Immature natural killer cell (primary cell): Measurements from ENCODE around the gene TRMT61A. TPM values are rescaled to one million over a fixed set of nuclear protein-coding genes. Genes with fewer than 3 reads are reported as not detected.

ENCODE experiments used
- DNase-seq, 3 donors: peaks; one replicate each; pipeline ENCODE4 v3.0.0; 2022; ENCODE audit warnings: mixed read lengths in 1 of 3
- H3K27ac Mint-ChIP-seq, 6 donors: one replicate each; pipeline ENCODE4 v1.8.0; 2020; ENCODE audit warnings: mixed read lengths in 6 of 6, mild to moderate bottlenecking in 5 of 6, inconsistent platforms in 4 of 6, moderate library complexity in 3 of 6
- H3K27me3 Mint-ChIP-seq, 3 donors: one replicate each; pipeline ENCODE4 v1.8.0; 2020 to 2021; ENCODE audit warnings: low read depth in 3 of 3, mild to moderate bottlenecking in 3 of 3, mixed read lengths in 3 of 3, moderate library complexity in 3 of 3, inconsistent platforms in 1 of 3
- H3K36me3 Mint-ChIP-seq, 3 donors: one replicate each; pipeline ENCODE4 v1.8.0; 2020; ENCODE audit warnings: mixed read lengths in 3 of 3, inconsistent platforms in 2 of 3, mild to moderate bottlenecking in 2 of 3
- H3K4me1 Mint-ChIP-seq, 2 donors: one replicate each; pipeline ENCODE4 v1.8.0; 2020; ENCODE audit warnings: inconsistent platforms in 2 of 2, mild to moderate bottlenecking in 2 of 2, mixed read lengths in 2 of 2, moderate library complexity in 1 of 2
- H3K4me3 Mint-ChIP-seq, 5 donors: one replicate each; pipeline ENCODE4 v1.8.0; 2020; ENCODE audit warnings: mild to moderate bottlenecking in 5 of 5, mixed read lengths in 5 of 5, inconsistent platforms in 3 of 5, moderate library complexity in 3 of 5
- H3K9me3 Mint-ChIP-seq, 6 donors: one replicate each; pipeline ENCODE4 v1.8.0; 2020; ENCODE audit warnings: mild to moderate bottlenecking in 6 of 6, mixed read lengths in 6 of 6, inconsistent platforms in 4 of 6, moderate library complexity in 3 of 6
- polyA plus RNA-seq, 3 donors: library from polyadenylated mRNA; unstranded; fragments of 300-500 nt; fragmentation: Illumina TruSeq; gene quantifications; one replicate each; pipeline ENCODE4 v1.2.3, GENCODE V29; 2021

The TRMT61A gene
- 1 to 10 TPM; 1.4 to 7.7 (median 5.0) TPM for polyA plus RNA-seq

GRCh38 chr14:103528587-103529382, at the start of gene TRMT61A:
Gene TRMT61A (plus strand): TSS chr14:103529196. CDS start chr14:103529979, 783 bp downstream.
- Mint-ChIP-seq H3K4me3 (peak within 1 kb of the TSS; percentile 89 to 97 (median 93)), H3K27me3 (peaks cover 7 to 11% (median 10%) of the 10 kb centered on the region in 3 donors), H3K4me1 (peaks cover 26 to 35% of the 10 kb centered on the region in 2 donors), H3K36me3 (no peaks in the 10 kb centered on the region), H3K9me3 (no peaks in the 10 kb centered on the region), H3K27ac (peak within 1 kb of the TSS; percentile 89 to 94 (median 92))
- peak; percentile 70 to 77 (median 76) for DNase-seq

DNA sequence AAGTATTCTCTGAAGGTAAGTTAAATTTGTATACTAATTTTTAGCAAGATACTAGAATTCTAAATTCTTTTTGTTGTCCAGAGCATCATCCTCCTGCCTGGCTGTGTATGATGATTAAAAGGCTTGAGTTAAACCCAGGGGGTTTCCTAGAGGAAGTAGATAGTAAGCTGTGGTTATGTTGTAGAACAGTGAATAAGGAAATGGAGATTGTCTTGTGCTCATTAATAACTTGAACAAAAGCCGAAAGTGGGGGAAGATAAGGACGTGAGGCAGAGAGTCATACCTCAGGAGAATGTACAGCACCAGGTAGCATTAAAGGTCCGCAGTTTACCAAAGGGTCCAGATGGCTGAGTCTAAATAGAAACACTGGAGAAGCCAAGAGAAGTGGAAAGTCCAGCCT, 48.4 kb upstream of the TRMT61A start:
- H3K4me1 Mint-ChIP-seq, result peaks cover 11 to 17% of the 10 kb centered on the region in 2 donors
- H3K27ac Mint-ChIP-seq, result peak overlapping the region; percentile 14 to 37 (median 24)
- no peaks in the 10 kb centered on the region for H3K9me3 Mint-ChIP-seq
- H3K4me3 Mint-ChIP-seq, result no peak overlapping the region
- DNase-seq, result no peak
- H3K36me3 Mint-ChIP-seq, result peaks cover 13 to 36% (median 25%) of the 10 kb centered on the region in 3 donors
- no peaks in the 10 kb centered on the region for H3K27me3 Mint-ChIP-seq

DNA sequence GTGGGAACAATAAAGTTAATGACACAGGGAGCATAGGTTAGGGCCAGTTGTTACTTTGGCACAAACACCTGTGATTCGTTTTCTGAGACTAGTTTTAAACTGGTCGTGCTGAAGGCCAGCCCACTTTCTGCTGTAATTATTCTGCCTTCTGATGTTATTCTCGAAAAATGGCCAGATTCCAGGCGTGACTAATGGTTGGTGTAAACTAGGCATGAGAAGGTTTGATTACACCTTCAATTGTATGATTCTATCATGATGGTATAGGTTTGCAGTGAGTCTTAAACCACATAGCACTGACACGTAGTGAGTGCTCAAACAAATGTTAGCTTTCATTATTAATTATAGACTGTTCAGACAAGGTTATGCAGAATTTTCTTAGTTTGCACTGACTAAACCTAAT, 45.4 kb upstream of the TRMT61A start:
- Mint-ChIP-seq H3K9me3 (no peaks in the 10 kb centered on the region), H3K27ac (no peak overlapping the region), H3K4me3 (no peak overlapping the region), H3K36me3 (peaks cover 9 to 28% (median 16%) of the 10 kb centered on the region in 3 donors), H3K27me3 (no peaks in the 10 kb centered on the region), H3K4me1 (peaks cover 9 to 17% of the 10 kb centered on the region in 2 donors)
- no peak for DNase-seq

GRCh38 chr14:103485504-103485903, 43.5 kb upstream of the TRMT61A start:
- no peaks in the 10 kb centered on the region for H3K27me3 Mint-ChIP-seq
- no peaks in the 10 kb centered on the region for H3K9me3 Mint-ChIP-seq
- H3K36me3 Mint-ChIP-seq, result peaks cover 9 to 30% (median 19%) of the 10 kb centered on the region in 3 donors
- H3K4me3 Mint-ChIP-seq, result no peak overlapping the region
- DNase-seq, result no peak
- peaks cover 5 to 11% of the 10 kb centered on the region in 2 donors for H3K4me1 Mint-ChIP-seq
- H3K27ac Mint-ChIP-seq, result no peak overlapping the region

GRCh38 chr14:103488071-103488470, 40.9 kb upstream of the TRMT61A start:
- Mint-ChIP-seq H3K4me3 (no peak overlapping the region), H3K27me3 (peaks cover 0 to 5% (median 0%) of the 10 kb centered on the region in 3 donors), H3K4me1 (no peaks in the 10 kb centered on the region), H3K27ac (no peak overlapping the region), H3K36me3 (peaks cover 3 to 27% (median 5%) of the 10 kb centered on the region in 3 donors), H3K9me3 (no peaks in the 10 kb centered on the region)
- DNase-seq, result no peak

- peak overlapping the region in 4 of 6 donors; percentile 22 to 66 (median 46) for H3K27ac Mint-ChIP-seq
- DNase-seq, result no peak
Measured at GRCh38 chr14:103488960-103489359, 40.0 kb upstream of the TRMT61A start.

GRCh38 chr14:103489621-103490020, 39.4 kb upstream of the TRMT61A start:
- Mint-ChIP-seq H3K9me3 (no peaks in the 10 kb centered on the region), H3K36me3 (peaks cover 3 to 21% (median 4%) of the 10 kb centered on the region in 3 donors), H3K4me3 (no peak overlapping the region), H3K4me1 (no peaks in the 10 kb centered on the region), H3K27ac (peak overlapping the region in 2 of 6 donors; percentile 22 to 26), H3K27me3 (peaks cover 0 to 5% (median 0%) of the 10 kb centered on the region in 3 donors)
- no peak for DNase-seq

More at GRCh38 chr14:103488960-103489359, 40.0 kb upstream of the TRMT61A start:
- Mint-ChIP-seq H3K4me3 (no peak overlapping the region), H3K4me1 (no peaks in the 10 kb centered on the region), H3K27me3 (peaks cover 0 to 5% (median 0%) of the 10 kb centered on the region in 3 donors), H3K36me3 (peaks cover 3 to 21% (median 4%) of the 10 kb centered on the region in 3 donors), H3K9me3 (no peaks in the 10 kb centered on the region)

GRCh38 chr14:103491691-103492090, 37.3 kb upstream of the TRMT61A start:
- H3K9me3 Mint-ChIP-seq, result no peaks in the 10 kb centered on the region
- H3K4me1 Mint-ChIP-seq, result no peaks in the 10 kb centered on the region
- DNase-seq, result no peak
- H3K4me3 Mint-ChIP-seq, result no peak overlapping the region
- H3K27me3 Mint-ChIP-seq, result peaks cover 0 to 5% (median 0%) of the 10 kb centered on the region in 3 donors
- H3K27ac Mint-ChIP-seq, result no peak overlapping the region
- peaks cover 3 to 25% (median 4%) of the 10 kb centered on the region in 3 donors for H3K36me3 Mint-ChIP-seq

DNA sequence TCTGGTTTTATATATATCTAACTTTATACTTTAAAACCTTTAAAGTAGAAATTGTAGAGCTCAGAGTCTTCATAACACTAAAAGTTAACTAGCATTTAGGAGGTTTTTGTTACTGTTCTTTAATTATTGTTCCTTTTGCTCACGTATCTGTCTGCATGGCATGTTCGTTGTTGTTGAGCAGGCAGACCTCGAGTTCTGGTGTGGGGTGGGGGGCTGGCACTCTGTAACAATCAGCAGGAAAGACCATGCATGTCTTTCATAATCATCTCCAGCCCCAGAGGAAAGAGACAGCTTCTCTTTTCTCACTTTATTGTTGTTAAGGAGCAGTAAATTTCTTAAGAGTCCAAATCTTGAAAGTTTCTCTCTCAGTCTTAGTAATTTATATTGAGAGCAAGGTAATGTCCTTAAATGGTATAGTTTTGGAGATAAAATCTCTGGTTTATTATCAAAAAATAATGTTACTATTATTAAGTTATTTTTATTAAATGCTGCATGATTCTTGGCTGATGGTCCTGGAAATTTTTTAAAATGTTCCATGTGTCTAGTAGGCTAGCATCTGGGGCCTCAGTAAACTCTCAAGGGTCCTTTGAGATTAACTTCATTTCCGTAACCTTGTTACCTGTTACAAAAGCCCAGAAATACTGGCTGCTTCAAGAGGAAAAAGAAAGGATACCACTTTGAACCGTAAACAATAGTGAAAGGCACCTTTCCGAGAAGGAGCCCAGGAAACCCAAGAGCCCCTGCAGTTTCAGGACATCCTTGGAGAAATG, 36.7 kb upstream of the TRMT61A start:
- no peak for DNase-seq
- no peak overlapping the region for H3K4me3 Mint-ChIP-seq
- peaks cover 0 to 5% (median 0%) of the 10 kb centered on the region in 3 donors for H3K27me3 Mint-ChIP-seq
- H3K36me3 Mint-ChIP-seq, result peaks cover 3 to 25% (median 4%) of the 10 kb centered on the region in 3 donors
- no peaks in the 10 kb centered on the region for H3K9me3 Mint-ChIP-seq
- no peaks in the 10 kb centered on the region for H3K4me1 Mint-ChIP-seq
- H3K27ac Mint-ChIP-seq, result no peak overlapping the region

DNA sequence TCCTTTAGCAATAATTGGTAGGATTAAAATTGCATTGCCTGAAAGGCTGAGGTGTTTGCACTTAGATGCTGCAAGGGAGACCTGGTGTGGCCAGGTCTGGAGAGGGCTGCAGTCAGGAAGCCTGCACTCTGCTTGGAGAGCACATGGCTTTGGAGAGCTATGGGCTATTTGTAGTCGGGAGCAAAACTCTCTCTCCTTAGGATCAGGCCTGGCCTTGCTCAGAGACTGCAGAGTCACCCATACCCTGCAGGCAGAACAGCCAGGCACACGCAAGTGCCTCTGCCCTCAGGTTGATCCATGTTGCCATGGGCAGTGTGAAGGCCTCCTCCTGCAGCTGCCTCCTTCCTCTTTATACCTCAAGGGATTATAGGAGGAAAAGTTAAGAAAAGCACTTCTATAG, 33.1 kb upstream of the TRMT61A start:
- H3K4me3 Mint-ChIP-seq, result no peak overlapping the region
- no peaks in the 10 kb centered on the region for H3K9me3 Mint-ChIP-seq
- peaks cover 0 to 25% (median 3%) of the 10 kb centered on the region in 3 donors for H3K36me3 Mint-ChIP-seq
- peaks cover 8 to 9% of the 10 kb centered on the region in 2 donors for H3K4me1 Mint-ChIP-seq
- no peak for DNase-seq
- no peak overlapping the region for H3K27ac Mint-ChIP-seq
- peaks cover 0 to 9% (median 1%) of the 10 kb centered on the region in 3 donors for H3K27me3 Mint-ChIP-seq

GRCh38 chr14:103496776-103497175, 32.2 kb upstream of the TRMT61A start:
- peaks cover 3 to 7% (median 4%) of the 10 kb centered on the region in 3 donors for H3K27me3 Mint-ChIP-seq
- peaks cover 0 to 22% (median 8%) of the 10 kb centered on the region in 3 donors for H3K36me3 Mint-ChIP-seq
- no peak overlapping the region for H3K4me3 Mint-ChIP-seq
- no peak for DNase-seq
- H3K9me3 Mint-ChIP-seq, result no peaks in the 10 kb centered on the region
- no peak overlapping the region for H3K27ac Mint-ChIP-seq
- H3K4me1 Mint-ChIP-seq, result peaks cover 10 to 14% of the 10 kb centered on the region in 2 donors

DNA sequence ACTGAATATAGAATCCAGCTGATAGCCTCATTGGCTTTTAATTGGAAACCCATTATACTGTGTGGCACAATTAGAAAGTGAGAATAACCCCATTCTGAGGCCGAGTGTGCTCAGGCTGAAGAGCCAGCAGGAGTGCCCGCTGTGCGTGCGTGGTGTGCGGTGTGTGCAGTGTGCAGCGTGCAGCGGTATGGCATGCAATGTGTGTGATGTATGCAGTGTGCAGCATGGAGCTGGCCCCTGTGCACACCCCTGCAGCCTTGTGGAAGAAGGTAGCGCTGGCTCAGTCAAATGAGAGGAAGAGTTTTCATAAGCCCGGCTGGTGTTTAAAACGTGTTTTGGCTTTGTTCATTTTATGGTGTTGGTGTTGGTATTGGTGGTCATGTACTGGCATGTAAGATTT, 29.3 kb upstream of the TRMT61A start:
- Mint-ChIP-seq H3K27ac (peak overlapping the region in 2 of 6 donors; percentile 5 to 12), H3K4me1 (peaks cover 10 to 14% of the 10 kb centered on the region in 2 donors), H3K9me3 (no peaks in the 10 kb centered on the region), H3K4me3 (peak overlapping the region in 1 of 5 donors; percentile 20), H3K36me3 (peaks cover 11 to 40% (median 25%) of the 10 kb centered on the region in 3 donors), H3K27me3 (peaks cover 6 to 7% (median 6%) of the 10 kb centered on the region in 3 donors)
- no peak for DNase-seq

DNA sequence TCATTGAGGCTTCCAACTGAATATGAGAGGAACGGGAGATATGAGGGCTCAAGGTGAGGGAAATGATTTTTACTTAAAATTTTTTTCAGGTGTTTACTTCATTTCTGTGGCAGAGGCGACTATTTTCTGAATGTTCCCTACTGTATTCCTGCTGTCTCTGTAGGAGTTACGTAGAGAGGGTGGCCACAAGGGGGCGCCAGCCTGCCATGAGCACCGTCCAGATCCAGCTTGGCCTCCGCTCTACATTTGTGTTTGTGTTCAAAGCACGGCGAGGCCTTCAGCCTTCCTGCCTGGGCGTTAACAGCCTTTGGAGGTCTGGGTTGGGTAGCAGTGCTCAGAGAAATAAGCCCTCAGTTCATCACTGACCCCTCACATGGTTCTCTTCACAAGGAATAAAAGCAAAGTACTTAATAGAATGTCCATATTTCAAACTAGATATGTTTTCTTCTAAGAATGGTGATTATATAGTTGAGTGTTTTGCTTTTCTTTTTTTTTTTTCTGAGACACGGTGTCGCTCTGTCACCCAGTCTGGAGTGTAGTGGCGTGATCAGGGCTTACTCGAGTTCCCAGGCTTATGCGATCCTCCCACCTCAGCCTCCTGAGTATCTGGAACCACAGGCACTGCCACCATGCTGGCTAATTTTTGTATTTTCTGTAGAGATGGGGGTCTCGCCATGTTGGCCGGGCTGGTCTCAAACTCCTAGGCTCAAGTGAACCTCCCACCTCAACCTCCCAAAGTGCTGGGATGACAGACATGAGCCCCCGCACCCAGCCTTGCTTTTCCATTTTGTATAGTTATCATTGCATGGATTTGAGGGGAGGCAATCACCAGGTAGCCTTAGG, 28.6 kb upstream of the TRMT61A start:
- Mint-ChIP-seq H3K27ac (peak overlapping the region in 4 of 6 donors; percentile 5 to 65 (median 28)), H3K4me3 (no peak overlapping the region), H3K36me3 (peaks cover 13 to 43% (median 32%) of the 10 kb centered on the region in 3 donors), H3K4me1 (peaks cover 10 to 14% of the 10 kb centered on the region in 2 donors), H3K9me3 (no peaks in the 10 kb centered on the region), H3K27me3 (peaks cover 6 to 7% (median 6%) of the 10 kb centered on the region in 3 donors)
- DNase-seq, result peak; percentile 59 to 66 (median 65)
